Large intestine (tissue), 3 donors: ENCODE data around the gene PLEKHG4B. TPM values are rescaled to one million over a fixed set of nuclear protein-coding genes. Genes with fewer than 3 reads are reported as not detected.

Source experiments
- DNase-seq, 2 donors: peaks; one replicate each; pipeline versions ENCODE4 v3.0.0 to v3.0.0-alpha.2; 2013
- H3K27ac ChIP-seq: one replicate; pipeline ENCODE4 v1.5.1; 2013; ENCODE audit warnings: low read length
- H3K27me3 ChIP-seq: 2 replicates; pipeline ENCODE4 v1.6.1; 2013; ENCODE audit warnings: low read length; ENCODE audit not compliant: control insufficient read depth, insufficient read depth
- H3K36me3 ChIP-seq: 2 replicates; pipeline ENCODE4 v1.6.1; 2013; ENCODE audit warnings: low read length; ENCODE audit not compliant: control insufficient read depth, insufficient read depth
- H3K4me1 ChIP-seq: one replicate; pipeline ENCODE4 v1.6.1; 2013; ENCODE audit warnings: low read length; ENCODE audit not compliant: control insufficient read depth, insufficient read depth
- H3K4me3 ChIP-seq: one replicate; pipeline ENCODE4 v1.5.1; 2013; ENCODE audit warnings: low read length
- H3K9me3 ChIP-seq: one replicate; pipeline ENCODE4 v1.6.1; 2013; ENCODE audit warnings: mild to moderate bottlenecking, low read depth, low read length, moderate library complexity; ENCODE audit not compliant: control insufficient read depth
- WGBS: methylation state at CpG from one replicate; pipeline ENCODE4 v1.1.5; 2013; ENCODE audit warnings: low lambda C conversion rate; ENCODE audit not compliant: insufficient coverage; 5-methylcytosine and 5-hydroxymethylcytosine counted together
- polyA plus RNA-seq: library from polyadenylated mRNA; unstranded; fragments of 120-200 nt; gene quantifications from one replicate; pipeline ENCODE4 v1.2.1, GENCODE V29; 2013

The PLEKHG4B gene
- polyA plus RNA-seq, 1 donor = 2.0 TPM

DNA sequence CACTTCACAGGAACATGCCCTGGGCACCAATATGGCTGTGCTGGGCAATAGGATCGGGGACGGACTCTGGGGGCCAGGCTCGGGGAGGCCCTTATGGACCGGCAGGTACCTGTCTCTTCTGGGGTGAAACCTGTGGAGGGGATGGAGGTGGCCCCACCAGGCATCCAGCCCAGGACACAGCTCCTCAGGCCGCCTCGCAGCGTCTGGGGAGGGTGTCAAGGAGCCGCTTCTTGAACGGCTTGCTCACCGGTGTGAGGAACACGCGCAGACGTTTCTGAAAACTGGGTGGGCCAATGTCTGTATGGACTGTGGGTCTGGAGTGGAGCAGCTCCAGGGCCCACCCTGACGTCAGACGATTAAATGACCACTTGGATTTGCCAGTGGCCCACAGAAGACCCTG is 45.8 kb downstream of the PLEKHG4B start:
- DNase-seq = no peak
- WGBS = no CpG with 5 or more reads among the region's 15 CpGs

DNA sequence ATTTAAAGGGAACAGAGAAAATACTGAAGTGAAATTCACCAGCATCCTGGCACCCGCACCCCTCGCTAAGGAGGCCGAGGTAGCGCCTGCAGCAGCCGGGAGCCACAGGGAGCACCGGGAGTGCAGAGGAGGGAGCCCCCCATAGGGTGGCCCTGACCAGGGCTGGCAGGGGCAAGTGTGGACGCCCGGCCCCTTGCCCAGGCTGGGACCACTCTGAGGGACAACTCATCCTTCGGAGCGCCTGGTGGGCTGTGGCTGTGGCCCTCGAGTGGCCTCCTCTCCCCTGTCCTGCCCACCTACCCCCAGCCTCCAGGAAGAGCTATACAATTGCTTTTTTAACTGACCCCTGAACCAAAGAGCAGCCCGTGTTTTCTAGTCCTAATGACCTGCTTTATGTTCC is 47.0 kb downstream of the PLEKHG4B start:
- H3K27ac ChIP-seq = no peak overlapping the region
- DNase-seq = no peak
- no peaks in the 10 kb centered on the region for H3K9me3 ChIP-seq
- no peak overlapping the region for H3K4me3 ChIP-seq
- H3K4me1 ChIP-seq = no peaks in the 10 kb centered on the region
- no peaks in the 10 kb centered on the region for H3K36me3 ChIP-seq
- WGBS = 29% methylated on average over 1 of the region's 12 CpGs
- no peaks in the 10 kb centered on the region for H3K27me3 ChIP-seq

More for the DNA sequence above, 45.8 kb downstream of the PLEKHG4B start:
- H3K27me3 ChIP-seq = no peaks in the 10 kb centered on the region
- H3K36me3 ChIP-seq = no peaks in the 10 kb centered on the region
- no peaks in the 10 kb centered on the region for H3K4me1 ChIP-seq
- H3K27ac ChIP-seq = no peak overlapping the region
- H3K9me3 ChIP-seq = no peaks in the 10 kb centered on the region
- H3K4me3 ChIP-seq = no peak overlapping the region

DNA sequence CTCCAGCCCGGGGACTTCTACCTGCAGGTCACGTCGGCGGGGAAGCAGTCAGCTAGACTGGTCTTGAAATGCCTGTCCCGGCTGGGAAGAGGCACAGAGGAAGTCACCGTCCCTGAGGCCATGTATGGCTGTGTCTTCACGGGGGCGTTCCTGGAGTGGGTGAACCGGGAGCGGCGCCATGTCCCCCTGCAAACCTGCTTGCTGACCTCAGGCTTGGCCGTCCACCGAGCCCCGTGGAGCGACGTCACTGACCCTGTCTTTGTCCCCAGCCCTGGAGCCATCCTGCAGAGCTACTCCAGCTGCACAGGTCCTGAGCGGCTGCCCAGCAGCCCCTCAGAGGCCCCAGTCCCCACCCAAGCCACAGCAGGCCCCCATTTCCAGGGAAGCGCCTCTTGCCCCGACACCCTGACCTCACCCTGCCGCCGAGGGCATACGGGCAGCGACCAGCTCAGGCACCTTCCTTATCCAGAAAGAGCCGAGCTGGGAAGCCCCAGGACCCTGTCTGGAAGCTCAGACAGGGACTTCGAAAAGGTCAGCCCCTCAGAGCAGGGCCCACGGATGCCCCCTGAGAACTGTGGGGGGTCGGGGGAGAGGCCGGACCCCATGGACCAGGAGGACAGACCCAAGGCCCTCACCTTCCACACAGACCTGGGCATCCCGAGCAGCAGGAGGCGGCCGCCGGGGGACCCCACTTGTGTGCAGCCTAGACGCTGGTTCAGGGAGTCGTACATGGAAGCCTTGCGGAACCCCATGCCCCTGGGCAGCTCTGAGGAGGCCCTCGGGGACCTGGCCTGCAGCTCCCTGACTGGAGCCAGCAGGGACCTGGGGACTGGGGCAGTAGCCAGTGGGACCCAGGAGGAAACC is 47.8 kb downstream of the PLEKHG4B start:
- no peak overlapping the region for H3K4me3 ChIP-seq
- WGBS = no CpG with 5 or more reads among the region's 36 CpGs
- H3K4me1 ChIP-seq = no peaks in the 10 kb centered on the region
- H3K27ac ChIP-seq = no peak overlapping the region
- H3K27me3 ChIP-seq = no peaks in the 10 kb centered on the region
- H3K9me3 ChIP-seq = no peaks in the 10 kb centered on the region
- no peaks in the 10 kb centered on the region for H3K36me3 ChIP-seq
- DNase-seq = no peak

DNA sequence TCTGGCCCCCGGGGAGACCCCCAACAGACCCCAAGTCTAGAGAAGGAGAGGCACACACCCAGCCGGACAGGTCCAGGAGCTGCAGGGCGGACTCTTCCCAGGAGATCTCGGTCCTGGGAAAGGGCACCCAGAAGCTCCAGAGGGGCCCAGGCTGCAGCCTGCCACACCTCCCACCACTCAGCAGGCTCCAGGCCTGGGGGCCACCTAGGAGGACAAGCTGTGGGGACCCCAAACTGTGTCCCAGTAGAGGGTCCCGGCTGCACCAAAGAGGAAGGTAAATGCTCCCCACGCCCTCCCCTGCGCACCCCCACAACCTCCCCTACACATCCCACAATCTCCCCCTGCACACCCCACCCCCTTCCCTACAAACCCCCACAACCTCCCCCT is 48.5 kb downstream of the PLEKHG4B start:
- Histone ChIP-seq H3K9me3 (no peaks in the 10 kb centered on the region), H3K4me1 (no peaks in the 10 kb centered on the region), H3K36me3 (no peaks in the 10 kb centered on the region), H3K27me3 (no peaks in the 10 kb centered on the region), H3K4me3 (no peak overlapping the region), H3K27ac (no peak overlapping the region)
- no CpG with 5 or more reads among the region's 7 CpGs for WGBS
- DNase-seq = no peak

DNA sequence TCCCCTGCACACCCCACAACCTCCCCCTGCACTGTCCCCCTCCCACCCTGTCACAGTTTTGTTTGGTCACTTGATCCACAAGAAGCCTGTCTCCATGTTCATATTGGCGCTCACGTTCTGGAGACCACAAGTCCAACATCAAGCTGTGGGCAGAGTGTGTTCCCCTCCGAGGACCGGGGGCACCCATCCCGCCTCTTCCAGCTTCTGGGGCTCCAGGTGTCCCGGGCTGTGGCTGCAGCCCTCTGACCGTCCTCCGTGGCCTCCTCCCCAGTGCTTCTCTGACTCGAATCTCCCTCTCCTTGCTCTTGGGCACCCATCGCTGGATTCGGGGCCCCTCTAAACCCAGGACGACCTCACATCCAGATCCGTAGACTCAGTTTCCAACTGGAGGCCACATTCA is 49.2 kb downstream of the PLEKHG4B start:
- Histone ChIP-seq H3K27me3 (no peaks in the 10 kb centered on the region), H3K4me1 (no peaks in the 10 kb centered on the region), H3K4me3 (no peak overlapping the region), H3K9me3 (peaks cover 2% of the 10 kb centered on the region), H3K36me3 (no peaks in the 10 kb centered on the region), H3K27ac (no peak overlapping the region)
- no CpG with 5 or more reads among the region's 13 CpGs for WGBS
- no peak for DNase-seq

DNA sequence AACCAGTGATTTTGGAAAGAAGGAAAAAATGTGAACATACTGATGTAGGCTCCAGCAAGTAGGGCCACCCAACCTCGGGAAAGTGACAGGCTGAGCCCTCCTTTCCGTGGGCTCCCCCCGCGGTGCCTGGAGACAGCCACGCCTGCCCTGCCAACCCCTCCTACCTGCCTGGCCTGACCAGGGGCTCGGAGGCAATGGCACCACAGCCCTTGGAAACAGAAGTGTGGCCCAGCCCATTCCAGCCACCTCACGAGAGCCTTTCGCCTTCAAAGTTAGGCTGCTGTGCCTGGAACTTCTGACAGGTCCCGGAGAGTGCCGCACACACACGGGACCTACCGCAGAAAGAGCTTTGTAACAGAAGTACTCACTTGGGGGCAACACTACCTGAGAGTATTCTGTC is 49.8 kb downstream of the PLEKHG4B start:
- no CpG with 5 or more reads among the region's 12 CpGs for WGBS
- Histone ChIP-seq H3K27ac (no peak overlapping the region), H3K27me3 (no peaks in the 10 kb centered on the region), H3K36me3 (no peaks in the 10 kb centered on the region), H3K9me3 (peaks cover 7% of the 10 kb centered on the region), H3K4me1 (no peaks in the 10 kb centered on the region), H3K4me3 (no peak overlapping the region)
- DNase-seq = no peak

DNA sequence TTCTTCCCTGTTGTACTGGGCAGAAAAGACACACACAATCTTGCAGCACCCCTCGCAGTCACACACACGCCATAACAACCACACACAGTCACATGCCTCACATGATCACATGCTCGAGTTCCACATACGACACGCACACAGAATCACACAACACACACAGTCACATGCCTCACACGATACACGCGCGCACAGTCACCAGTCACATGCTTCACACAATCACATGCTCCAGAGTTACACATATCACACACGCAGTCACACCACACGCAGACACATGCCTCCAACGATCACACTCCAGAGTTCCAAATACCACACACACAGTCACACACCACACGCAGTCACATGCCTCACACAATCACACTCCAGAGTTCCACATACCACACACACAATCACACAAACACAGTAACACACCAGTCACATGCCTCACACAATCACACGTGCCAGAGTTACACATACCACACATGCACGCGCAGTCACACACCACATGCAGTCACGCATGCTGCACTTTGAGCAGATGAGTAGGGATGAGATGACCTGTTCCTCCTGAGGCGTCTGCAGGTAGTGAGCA is 50.4 kb downstream of the PLEKHG4B start:
- WGBS = no CpG with 5 or more reads among the region's 18 CpGs
- H3K4me3 ChIP-seq = no peak overlapping the region
- DNase-seq = no peak

DNA sequence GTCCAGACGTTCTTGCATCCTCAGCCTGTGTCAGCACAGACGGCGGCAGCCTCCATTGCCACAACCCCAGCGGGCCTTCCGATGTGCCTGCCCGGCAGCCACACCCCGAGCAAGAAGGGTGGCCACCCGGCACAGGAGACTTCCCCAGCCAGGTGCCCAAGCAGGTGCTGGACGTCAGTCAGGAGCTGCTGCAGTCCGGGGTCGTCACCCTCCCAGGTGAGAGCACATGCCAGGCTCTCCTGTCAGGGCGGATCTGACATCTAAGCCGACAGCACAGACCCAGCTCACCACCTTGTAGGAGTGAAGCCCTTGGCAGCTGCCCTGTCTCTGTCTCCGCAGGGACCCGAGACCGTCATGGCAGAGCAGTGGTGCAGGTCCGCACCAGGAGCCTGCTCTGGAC is 51.1 kb downstream of the PLEKHG4B start:
- Histone ChIP-seq H3K27ac (no peak overlapping the region), H3K27me3 (no peaks in the 10 kb centered on the region), H3K4me3 (no peak overlapping the region), H3K36me3 (no peaks in the 10 kb centered on the region), H3K9me3 (peaks cover 8% of the 10 kb centered on the region), H3K4me1 (no peaks in the 10 kb centered on the region)
- no CpG with 5 or more reads among the region's 17 CpGs for WGBS
- no peak for DNase-seq

More for the DNA sequence above, 50.4 kb downstream of the PLEKHG4B start:
- H3K27me3 ChIP-seq = no peaks in the 10 kb centered on the region
- no peak overlapping the region for H3K27ac ChIP-seq
- H3K9me3 ChIP-seq = peaks cover 7% of the 10 kb centered on the region
- H3K36me3 ChIP-seq = no peaks in the 10 kb centered on the region
- H3K4me1 ChIP-seq = no peaks in the 10 kb centered on the region

DNA sequence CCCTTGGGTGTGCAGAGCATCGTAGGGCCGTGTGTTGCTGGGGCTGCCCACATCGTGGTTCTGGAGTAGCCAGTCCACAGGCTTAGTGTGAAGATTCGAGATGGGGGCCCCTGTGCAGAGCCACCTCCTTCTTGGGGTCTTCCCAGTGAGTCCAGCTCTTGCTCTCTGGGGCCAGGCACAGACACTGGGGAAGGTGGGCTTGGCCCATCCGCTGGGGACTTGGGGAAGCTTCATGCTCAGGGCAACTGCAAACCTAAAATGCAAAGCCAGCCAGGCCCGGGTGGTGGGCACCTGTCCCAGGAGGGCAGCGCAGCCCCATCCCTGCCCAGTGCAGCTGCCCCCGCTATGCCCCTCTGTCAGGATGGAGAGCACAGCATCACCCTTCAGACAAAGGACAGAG is 53.0 kb downstream of the PLEKHG4B start:
- H3K27ac ChIP-seq = no peak overlapping the region
- H3K27me3 ChIP-seq = no peaks in the 10 kb centered on the region
- no CpG with 5 or more reads among the region's 8 CpGs for WGBS
- no peaks in the 10 kb centered on the region for H3K4me1 ChIP-seq
- no peak for DNase-seq
- peaks cover 9% of the 10 kb centered on the region for H3K9me3 ChIP-seq
- no peak overlapping the region for H3K4me3 ChIP-seq
- no peaks in the 10 kb centered on the region for H3K36me3 ChIP-seq

DNA sequence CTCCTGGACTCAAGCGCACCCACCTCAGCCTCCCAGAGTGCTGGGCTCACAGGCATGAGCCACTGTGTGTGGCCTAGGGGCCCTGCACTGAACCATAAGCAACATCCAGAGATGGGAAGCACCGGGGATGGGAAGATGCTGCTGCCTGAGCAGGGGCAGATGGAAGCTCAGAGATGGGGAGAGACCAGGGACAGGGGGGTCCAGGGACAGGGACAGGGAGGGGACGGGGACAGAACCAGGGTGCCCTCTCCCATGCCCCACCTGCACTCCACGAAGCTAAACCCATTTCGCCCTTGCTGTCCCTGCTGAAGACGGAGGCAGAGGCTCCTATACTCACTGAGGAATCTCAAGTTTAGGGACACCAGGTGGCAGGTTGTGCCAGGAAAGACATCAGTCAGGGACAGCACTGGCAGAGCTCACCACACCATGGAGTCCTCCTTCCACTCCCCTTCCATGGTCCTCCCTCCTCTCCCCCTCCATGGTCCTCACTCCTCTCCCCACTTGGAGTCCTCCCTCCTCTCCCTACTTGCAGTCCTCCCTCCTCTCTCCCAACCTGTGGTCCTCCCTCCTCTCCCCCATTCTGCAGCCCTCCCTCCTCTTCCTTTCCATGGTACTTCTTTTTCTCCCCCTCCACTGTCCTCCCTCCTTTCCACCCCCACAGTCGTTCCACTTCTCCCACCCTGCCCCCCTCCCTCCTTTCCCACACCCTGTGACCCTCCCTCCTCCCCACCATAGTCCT is 53.8 kb downstream of the PLEKHG4B start:
- no CpG with 5 or more reads among the region's 7 CpGs for WGBS
- H3K27ac ChIP-seq = no peak overlapping the region
- no peak overlapping the region for H3K4me3 ChIP-seq
- peaks cover 9% of the 10 kb centered on the region for H3K9me3 ChIP-seq
- H3K36me3 ChIP-seq = no peaks in the 10 kb centered on the region
- H3K27me3 ChIP-seq = no peaks in the 10 kb centered on the region
- no peaks in the 10 kb centered on the region for H3K4me1 ChIP-seq
- no peak for DNase-seq
